ENCODE measurements around the gene SRSF9. TPM values are rescaled to one million over a fixed set of nuclear protein-coding genes. Genes with fewer than 3 reads are reported as not detected.

SRSF9 gene
- total and polyA plus RNA-seq, 2 of the 13 experiments (the other 11 are each of a cell fraction or from before 2014, with no cell fraction given): 125 to 144 TPM

GRCh38 chr12:120445911-120446843 is 23.4 kb downstream of the SRSF9 start, which contains the start of the genes GATC and TRIAP1 (continued):
- TF ChIP-seq ONECUT2 (CRISPR knock-in tag; IDR thresholded peaks at IDR 0.05) (no peak; the same call in 1 of the 2 replicates), HES4 (CRISPR knock-in tag; IDR thresholded peaks at IDR 0.05; ENCODE audit: borderline replicate concordance) (peak; percentile 74; the same call in 1 of the 2 replicates), ZEB1 (IDR thresholded peaks at IDR 0.05; ENCODE audit: insufficient replicate concordance, low read depth) (peak; percentile 30), ZNF20 (CRISPR knock-in tag; IDR thresholded peaks at IDR 0.05) (no peak), PAWR (CRISPR knock-in tag; IDR thresholded peaks at IDR 0.05; ENCODE audit: borderline replicate concordance) (0 out of 2 replicates have a peak, but pooled peaks have one; percentile 95), ZNF678 (CRISPR knock-in tag; IDR thresholded peaks at IDR 0.05) (0 out of 2 replicates have a peak, but pooled peaks have one; percentile 41), RAD21 (CRISPR knock-in tag; IDR thresholded peaks at IDR 0.05) (peak; percentile 43), HOMEZ (CRISPR knock-in tag; IDR thresholded peaks at IDR 0.05; ENCODE audit: low read depth) (peak; percentile 64; the same call in 1 of the 2 replicates), ETV6 (CRISPR knock-in tag; conservative IDR thresholded peaks at IDR 0.05) (0 out of 2 replicates have a peak, but pooled peaks have one; percentile 55), ATF7-NPFF (CRISPR knock-in tag; IDR thresholded peaks at IDR 0.05; ENCODE audit: low read depth) (no peak; the same call in 1 of the 2 replicates), ZNF136 (CRISPR knock-in tag; IDR thresholded peaks at IDR 0.05; ENCODE audit: low read depth) (no peak; the same call in 1 of the 2 replicates), ZNF776 (CRISPR knock-in tag; IDR thresholded peaks at IDR 0.05) (peak; percentile 92)
- TF ChIP-seq, protein P1, sequence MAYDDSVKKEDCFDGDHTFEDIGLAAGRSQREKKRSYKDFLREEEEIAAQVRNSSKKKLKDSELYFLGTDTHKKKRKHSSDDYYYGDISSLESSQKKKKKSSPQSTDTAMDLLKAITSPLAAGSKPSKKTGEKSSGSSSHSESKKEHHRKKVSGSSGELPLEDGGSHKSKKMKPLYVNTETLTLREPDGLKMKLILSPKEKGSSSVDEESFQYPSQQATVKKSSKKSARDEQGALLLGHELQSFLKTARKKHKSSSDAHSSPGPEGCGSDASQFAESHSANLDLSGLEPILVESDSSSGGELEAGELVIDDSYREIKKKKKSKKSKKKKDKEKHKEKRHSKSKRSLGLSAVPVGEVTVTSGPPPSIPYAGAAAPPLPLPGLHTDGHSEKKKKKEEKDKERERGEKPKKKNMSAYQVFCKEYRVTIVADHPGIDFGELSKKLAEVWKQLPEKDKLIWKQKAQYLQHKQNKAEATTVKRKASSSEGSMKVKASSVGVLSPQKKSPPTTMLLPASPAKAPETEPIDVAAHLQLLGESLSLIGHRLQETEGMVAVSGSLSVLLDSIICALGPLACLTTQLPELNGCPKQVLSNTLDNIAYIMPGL (CRISPR knock-in tag; IDR thresholded peaks at IDR 0.05; ENCODE audit: borderline replicate concordance in 1 of 2, low read depth in 1 of 2): peak; percentile 96 to 98
- TF ChIP-seq, protein P2, sequence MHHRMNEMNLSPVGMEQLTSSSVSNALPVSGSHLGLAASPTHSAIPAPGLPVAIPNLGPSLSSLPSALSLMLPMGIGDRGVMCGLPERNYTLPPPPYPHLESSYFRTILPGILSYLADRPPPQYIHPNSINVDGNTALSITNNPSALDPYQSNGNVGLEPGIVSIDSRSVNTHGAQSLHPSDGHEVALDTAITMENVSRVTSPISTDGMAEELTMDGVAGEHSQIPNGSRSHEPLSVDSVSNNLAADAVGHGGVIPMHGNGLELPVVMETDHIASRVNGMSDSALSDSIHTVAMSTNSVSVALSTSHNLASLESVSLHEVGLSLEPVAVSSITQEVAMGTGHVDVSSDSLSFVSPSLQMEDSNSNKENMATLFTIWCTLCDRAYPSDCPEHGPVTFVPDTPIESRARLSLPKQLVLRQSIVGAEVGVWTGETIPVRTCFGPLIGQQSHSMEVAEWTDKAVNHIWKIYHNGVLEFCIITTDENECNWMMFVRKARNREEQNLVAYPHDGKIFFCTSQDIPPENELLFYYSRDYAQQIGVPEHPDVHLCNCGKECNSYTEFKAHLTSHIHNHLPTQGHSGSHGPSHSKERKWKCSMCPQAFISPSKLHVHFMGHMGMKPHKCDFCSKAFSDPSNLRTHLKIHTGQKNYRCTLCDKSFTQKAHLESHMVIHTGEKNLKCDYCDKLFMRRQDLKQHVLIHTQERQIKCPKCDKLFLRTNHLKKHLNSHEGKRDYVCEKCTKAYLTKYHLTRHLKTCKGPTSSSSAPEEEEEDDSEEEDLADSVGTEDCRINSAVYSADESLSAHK (CRISPR knock-in tag; IDR thresholded peaks at IDR 0.05; ENCODE audit: borderline replicate concordance): no peak
- TF ChIP-seq, protein P3, sequence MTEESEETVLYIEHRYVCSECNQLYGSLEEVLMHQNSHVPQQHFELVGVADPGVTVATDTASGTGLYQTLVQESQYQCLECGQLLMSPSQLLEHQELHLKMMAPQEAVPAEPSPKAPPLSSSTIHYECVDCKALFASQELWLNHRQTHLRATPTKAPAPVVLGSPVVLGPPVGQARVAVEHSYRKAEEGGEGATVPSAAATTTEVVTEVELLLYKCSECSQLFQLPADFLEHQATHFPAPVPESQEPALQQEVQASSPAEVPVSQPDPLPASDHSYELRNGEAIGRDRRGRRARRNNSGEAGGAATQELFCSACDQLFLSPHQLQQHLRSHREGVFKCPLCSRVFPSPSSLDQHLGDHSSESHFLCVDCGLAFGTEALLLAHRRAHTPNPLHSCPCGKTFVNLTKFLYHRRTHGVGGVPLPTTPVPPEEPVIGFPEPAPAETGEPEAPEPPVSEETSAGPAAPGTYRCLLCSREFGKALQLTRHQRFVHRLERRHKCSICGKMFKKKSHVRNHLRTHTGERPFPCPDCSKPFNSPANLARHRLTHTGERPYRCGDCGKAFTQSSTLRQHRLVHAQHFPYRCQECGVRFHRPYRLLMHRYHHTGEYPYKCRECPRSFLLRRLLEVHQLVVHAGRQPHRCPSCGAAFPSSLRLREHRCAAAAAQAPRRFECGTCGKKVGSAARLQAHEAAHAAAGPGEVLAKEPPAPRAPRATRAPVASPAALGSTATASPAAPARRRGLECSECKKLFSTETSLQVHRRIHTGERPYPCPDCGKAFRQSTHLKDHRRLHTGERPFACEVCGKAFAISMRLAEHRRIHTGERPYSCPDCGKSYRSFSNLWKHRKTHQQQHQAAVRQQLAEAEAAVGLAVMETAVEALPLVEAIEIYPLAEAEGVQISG (CRISPR knock-in tag; IDR thresholded peaks at IDR 0.05): peak; percentile 95

All from HepG2 (cell line).